Testis (tissue), 3 donors: ENCODE data around the gene NDRG3. TPM values are rescaled to one million over a fixed set of nuclear protein-coding genes. Genes with fewer than 3 reads are reported as not detected.

Source experiments
- DNase-seq: peaks from one replicate; pipeline ENCODE4 v3.0.0-alpha.2; 2019
- H3K27ac ChIP-seq, 2 donors: fragments of 200-600 bp; sonication (generic); one replicate each; pipeline ENCODE4 v1.5.1; 2019
- H3K27me3 ChIP-seq: fragments of 200-600 bp; sonication (generic); one replicate; pipeline ENCODE4 v1.5.1; 2019
- H3K36me3 ChIP-seq: fragments of 200-600 bp; sonication (generic); one replicate; pipeline ENCODE4 v1.5.1; 2017; ENCODE audit warnings: low read depth; ENCODE audit errors: missing control alignments
- H3K4me1 ChIP-seq: fragments of 200-600 bp; sonication (generic); one replicate; pipeline ENCODE4 v1.5.1; 2019
- H3K4me3 ChIP-seq, 2 donors: fragments of 200-600 bp; sonication (generic); one replicate each; pipeline ENCODE4 v1.5.1; 2017 to 2019
- H3K9me3 ChIP-seq: fragments of 200-600 bp; sonication (generic); one replicate; pipeline ENCODE4 v1.5.1; 2017
- CTCF ChIP-seq, 3 experiments: fragments of 450-650 bp in 2 of 3; fragments of 200-600 bp in 1 of 3; sonication (generic) in 1 of 3; IDR thresholded peaks; one replicate each; pipeline ENCODE4 v1.5.1; 2016 to 2019; ENCODE audit warnings: antibody characterized with exemption in 3 of 3, mild to moderate bottlenecking in 2 of 3, moderate library complexity in 1 of 3
- POLR2A ChIP-seq: fragments of 450-650 bp; IDR thresholded peaks from one replicate; pipeline ENCODE4 v1.6.1; 2017; ENCODE audit warnings: antibody characterized with exemption, mild to moderate bottlenecking, moderate library complexity
- WGBS, 2 donors: methylation state at CpG; one replicate each; pipeline ENCODE4 v1.1.5; 2018; 5-methylcytosine and 5-hydroxymethylcytosine counted together
- intact Hi-C: fragments of 100-400 bp; cut with DNase I; formaldehyde crosslinking; loops from one replicate; pipeline ENCODE4 v1.15.1; 2023; ENCODE audit warnings: low total_unique reads
- polyA plus RNA-seq: library from polyadenylated mRNA; stranded (reverse); fragments of 350-450 nt; fragmentation: Illumina TruSeq; extraction: RNeasy Lipid Tissue Mini Kit (QIAGEN cat#74804); gene quantifications from one replicate; pipeline ENCODE4 v1.2.3, GENCODE V29; 2014; ENCODE audit warnings: low read depth, low replicate concordance; ENCODE audit not compliant: insufficient read depth
- total RNA-seq, 2 donors: library from RNA; depleted of rRNA; stranded (reverse); fragments of >200 nt; gene quantifications; one replicate each; pipeline ENCODE4 v1.2.3, GENCODE V29; 2016

The NDRG3 gene
- total and polyA plus RNA-seq, 3 donors from 2014 or later = 65.3 to 202 (median 70.7) TPM

- intact Hi-C loops = no loop called here
- no peak for TF ChIP-seq CTCF (IDR thresholded peaks at IDR 0.05)
- no peak for TF ChIP-seq POLR2A
- peak overlapping the region; percentile 62 to 76 for H3K27ac ChIP-seq
- no peaks in the 10 kb centered on the region for H3K27me3 ChIP-seq
- H3K4me3 ChIP-seq = peak overlapping the region; percentile 90 to 91
- H3K4me1 ChIP-seq = peaks cover 15% of the 10 kb centered on the region
- 2 to 7% methylated on average over 12 to 39 of the region's 44 CpGs for WGBS, 2 donors
- peak; percentile 35 for DNase-seq
- no peaks in the 10 kb centered on the region for H3K36me3 ChIP-seq
- H3K9me3 ChIP-seq = no peaks in the 10 kb centered on the region
Measured at GRCh38 chr20:36745234-36745926, 510 bp downstream of the NDRG3 start.

- peak; percentile 21 for DNase-seq
- H3K36me3 ChIP-seq = no peaks in the 10 kb centered on the region
- H3K4me3 ChIP-seq = peak overlapping the region in 1 of 2 donors; percentile 91
- TF ChIP-seq CTCF (IDR thresholded peaks at IDR 0.05) (no peak), POLR2A (no peak)
- 0 to 4% methylated on average over 5 to 7 of the region's 8 CpGs for WGBS, 2 donors
- intact Hi-C loops = no loop called here
- no peaks in the 10 kb centered on the region for H3K27me3 ChIP-seq
- H3K4me1 ChIP-seq = peaks cover 15% of the 10 kb centered on the region
- H3K9me3 ChIP-seq = no peaks in the 10 kb centered on the region
- H3K27ac ChIP-seq = peak overlapping the region in 1 of 2 donors; percentile 62
Measured at GRCh38 chr20:36744764-36745191, 1.1 kb downstream of the NDRG3 start.

GRCh38 chr20:36744243-36744642 lies 1.6 kb downstream of the NDRG3 start:
- no peak for DNase-seq
- H3K27me3 ChIP-seq = no peaks in the 10 kb centered on the region
- no peaks in the 10 kb centered on the region for H3K36me3 ChIP-seq
- H3K9me3 ChIP-seq = no peaks in the 10 kb centered on the region
- TF ChIP-seq POLR2A = no peak
- TF ChIP-seq CTCF (IDR thresholded peaks at IDR 0.05) = no peak
- intact Hi-C loops = no loop called here
- H3K27ac ChIP-seq = no peak overlapping the region
- no peak overlapping the region for H3K4me3 ChIP-seq
- peaks cover 15% of the 10 kb centered on the region for H3K4me1 ChIP-seq
- 42 to 49% methylated on average over 4 of the region's 4 CpGs for WGBS, 2 donors

- Histone ChIP-seq H3K4me3 (no peak overlapping the region), H3K27me3 (no peaks in the 10 kb centered on the region), H3K36me3 (no peaks in the 10 kb centered on the region), H3K27ac (no peak overlapping the region), H3K9me3 (no peaks in the 10 kb centered on the region), H3K4me1 (peaks cover 15% of the 10 kb centered on the region)
- 73 to 77% methylated on average over 2 of the region's 2 CpGs for WGBS, 2 donors
- TF ChIP-seq CTCF (IDR thresholded peaks at IDR 0.05) = no peak
- no peak for TF ChIP-seq POLR2A
- intact Hi-C loops = no loop called here
- no peak for DNase-seq
Measured at GRCh38 chr20:36742558-36742957, 3.3 kb downstream of the NDRG3 start.

- WGBS, 2 donors = 74 to 80% methylated on average over 4 of the region's 4 CpGs
- TF ChIP-seq POLR2A (no peak), CTCF (IDR thresholded peaks at IDR 0.05) (no peak)
- Histone ChIP-seq H3K27me3 (no peaks in the 10 kb centered on the region), H3K27ac (no peak overlapping the region), H3K4me3 (no peak overlapping the region), H3K36me3 (no peaks in the 10 kb centered on the region), H3K9me3 (no peaks in the 10 kb centered on the region), H3K4me1 (peaks cover 19% of the 10 kb centered on the region)
- no peak for DNase-seq
- intact Hi-C loops = no loop called here
Measured at GRCh38 chr20:36741072-36741471, 4.8 kb downstream of the NDRG3 start.
